Measurements from ENCODE around the gene RADIL.

The RADIL gene

DNA sequence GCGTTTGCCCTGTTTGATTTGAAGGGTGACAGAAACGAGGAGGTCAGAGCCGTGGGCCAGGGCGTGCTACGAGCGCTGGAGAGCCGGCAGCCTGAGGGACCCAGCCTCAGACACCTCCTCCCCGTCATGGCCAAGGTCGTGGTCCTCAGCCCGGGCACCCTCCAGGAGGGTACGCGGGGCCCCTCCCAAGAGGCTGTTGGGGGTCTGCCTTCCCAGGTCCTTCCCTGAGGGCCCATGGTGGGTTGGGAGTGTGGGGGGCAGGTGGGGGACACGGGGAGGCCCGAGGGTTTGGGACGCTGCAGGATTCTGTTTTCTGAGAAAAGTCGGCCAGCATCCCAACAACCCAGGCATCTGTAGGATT, 100.2 kb downstream of the RADIL start:
- TF ChIP-seq, protein P1, sequence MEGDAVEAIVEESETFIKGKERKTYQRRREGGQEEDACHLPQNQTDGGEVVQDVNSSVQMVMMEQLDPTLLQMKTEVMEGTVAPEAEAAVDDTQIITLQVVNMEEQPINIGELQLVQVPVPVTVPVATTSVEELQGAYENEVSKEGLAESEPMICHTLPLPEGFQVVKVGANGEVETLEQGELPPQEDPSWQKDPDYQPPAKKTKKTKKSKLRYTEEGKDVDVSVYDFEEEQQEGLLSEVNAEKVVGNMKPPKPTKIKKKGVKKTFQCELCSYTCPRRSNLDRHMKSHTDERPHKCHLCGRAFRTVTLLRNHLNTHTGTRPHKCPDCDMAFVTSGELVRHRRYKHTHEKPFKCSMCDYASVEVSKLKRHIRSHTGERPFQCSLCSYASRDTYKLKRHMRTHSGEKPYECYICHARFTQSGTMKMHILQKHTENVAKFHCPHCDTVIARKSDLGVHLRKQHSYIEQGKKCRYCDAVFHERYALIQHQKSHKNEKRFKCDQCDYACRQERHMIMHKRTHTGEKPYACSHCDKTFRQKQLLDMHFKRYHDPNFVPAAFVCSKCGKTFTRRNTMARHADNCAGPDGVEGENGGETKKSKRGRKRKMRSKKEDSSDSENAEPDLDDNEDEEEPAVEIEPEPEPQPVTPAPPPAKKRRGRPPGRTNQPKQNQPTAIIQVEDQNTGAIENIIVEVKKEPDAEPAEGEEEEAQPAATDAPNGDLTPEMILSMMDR (IDR thresholded peaks at IDR 0.05; ENCODE audit: control extremely low read depth, extremely low read depth, low read depth, missing control alignments): no peak
- ChIA-PET CTCF (interaction anchor here (1.9 to 4.1 kb wide), 2 partner anchors 9 to 13 kb away, joined by 6 to 24 read pairs; no protein-coding TSS in a partner anchor), POLR2A (interaction anchor here (0.5 kb wide), 1 partner anchor 88 kb away, joined by 5 read pairs; no protein-coding TSS in a partner anchor)
- no peak for DNase-seq (ENCODE audit: extremely low spot score)

DNA sequence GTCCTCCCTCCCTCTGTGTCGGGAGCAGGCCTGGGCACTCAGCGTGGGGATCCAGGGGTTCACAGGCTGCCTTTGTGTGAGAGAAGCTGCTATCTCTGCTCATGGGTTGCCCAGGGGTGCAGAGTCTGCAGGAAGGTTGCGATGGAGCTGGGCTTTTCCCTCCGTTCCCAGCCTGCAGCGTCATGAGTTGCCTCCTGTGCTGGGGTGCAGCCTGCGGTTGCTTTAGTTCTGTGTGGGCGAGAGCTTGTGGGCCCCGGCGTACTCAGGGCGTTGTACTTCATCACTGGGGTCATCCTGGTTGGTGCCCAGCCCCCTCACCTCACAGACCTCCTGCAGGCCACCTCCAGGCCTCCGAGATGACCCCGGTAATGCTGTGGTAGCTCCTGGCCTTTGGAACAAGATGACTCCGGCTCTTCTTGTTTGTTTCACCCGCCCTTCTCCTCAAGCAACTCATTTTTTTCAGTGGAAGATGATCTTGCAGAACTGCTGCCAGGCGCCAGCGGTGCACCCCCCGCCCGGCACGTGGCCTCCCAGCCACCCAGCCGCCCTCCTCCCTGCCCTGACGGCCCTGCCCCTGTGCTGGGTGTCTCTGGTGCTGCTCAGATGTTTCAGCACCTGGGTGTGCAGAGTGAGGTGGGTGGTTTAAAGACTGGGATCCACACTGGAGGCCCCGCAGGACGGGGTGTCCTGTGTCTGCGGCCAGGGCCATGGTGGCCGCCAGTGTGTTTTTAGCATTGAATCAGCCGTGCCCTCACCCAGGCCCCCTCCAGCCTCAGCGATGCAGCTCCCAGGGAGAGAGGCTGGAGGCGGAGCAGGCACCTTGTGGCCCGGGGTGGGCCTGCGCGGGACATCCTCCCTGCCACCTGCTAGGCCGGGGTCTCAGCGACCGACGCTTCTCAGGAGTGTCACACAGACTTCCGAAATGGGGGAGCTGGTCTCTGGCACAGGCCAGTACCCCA, 100.9 kb downstream of the RADIL start:
- TF ChIP-seq, protein P1 (IDR thresholded peaks at IDR 0.05; ENCODE audit: control extremely low read depth, extremely low read depth, low read depth, missing control alignments): no peak
- no peak for DNase-seq (ENCODE audit: extremely low spot score)
- ChIA-PET CTCF (interaction anchor here (0.9 to 4.1 kb wide), 2 partner anchors 10 to 30 kb away, joined by 3 to 24 read pairs; no protein-coding TSS in a partner anchor), POLR2A (interaction anchor here (0.6 kb wide), 1 partner anchor 174 kb away, joined by 4 read pairs; no protein-coding TSS in a partner anchor)

- ChIA-PET CTCF (interaction anchor here (0.9 to 4.1 kb wide), 2 partner anchors 11 to 29 kb away, joined by 3 to 24 read pairs; no protein-coding TSS in a partner anchor), POLR2A (no interaction called here)
- TF ChIP-seq, protein P1 (IDR thresholded peaks at IDR 0.05; ENCODE audit: control extremely low read depth, extremely low read depth, low read depth, missing control alignments): no peak
- no peak for DNase-seq (ENCODE audit: extremely low spot score)
These were observed 102.0 kb downstream of the RADIL start for GRCh38 chr7:4781366-4782069.

DNA sequence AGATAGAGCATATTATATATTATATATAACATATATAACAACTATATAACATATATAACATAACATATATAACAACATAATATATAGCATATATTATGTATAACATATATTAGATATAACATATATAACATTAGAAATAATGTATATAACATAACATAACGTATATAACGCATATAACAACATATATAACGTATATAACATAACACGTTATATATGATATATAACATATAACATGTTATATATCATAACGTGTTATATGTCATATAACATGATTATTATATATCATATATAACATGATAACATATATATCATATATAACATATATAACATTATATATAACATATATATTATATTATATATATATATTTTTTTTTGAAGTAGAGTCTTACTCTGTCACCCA, 104.4 kb downstream of the RADIL start:
- CTCF ChIA-PET: interaction anchor here (1.0 to 1.4 kb wide), 3 partner anchors 10 to 14 kb away, joined by 3 to 5 read pairs (median 3); no protein-coding TSS in a partner anchor
- TF ChIP-seq, protein P1 (IDR thresholded peaks at IDR 0.05; ENCODE audit: control extremely low read depth, extremely low read depth, low read depth, missing control alignments): no peak
- POLR2A ChIA-PET: no interaction called here
- no peak for DNase-seq (ENCODE audit: extremely low spot score)

GRCh38 chr7:4775848-4776623, 107.5 kb downstream of the RADIL start:
- TF ChIP-seq, protein P1 (IDR thresholded peaks at IDR 0.05; ENCODE audit: control extremely low read depth, extremely low read depth, low read depth, missing control alignments): no peak
- ChIA-PET POLR2A (interaction anchor here (0.7 to 1.9 kb wide), 7 partner anchors 13 to 925 kb away, joined by 3 to 6 read pairs (median 5); no protein-coding TSS in a partner anchor), CTCF (interaction anchor here (0.9 to 3.4 kb wide), 8 partner anchors 11 to 135 kb away, joined by 3 to 35 read pairs (median 4); no protein-coding TSS in a partner anchor)
- DNase-seq (ENCODE audit: extremely low spot score): no peak

All from GM10248 (cell line).